Upper lobe of left lung (tissue), 6 donors: ENCODE measurements around the gene SCYGR7. TPM values are rescaled to one million over a fixed set of nuclear protein-coding genes. Genes with fewer than 3 reads are reported as not detected.

Source experiments
- ATAC-seq, 2 donors: fragments of 200-7000 bp; cut with Tn5 transposase; one replicate each; pipeline ENCODE4 v1.9.1; 2022; ENCODE audit warnings: mild to moderate bottlenecking in 2 of 2, moderate library complexity in 2 of 2; ENCODE audit not compliant: low FRiP score in 2 of 2
- DNase-seq, 2 donors: peaks; one replicate each; pipeline ENCODE4 v3.0.0-alpha.2; 2019 to 2020
- H3K27ac ChIP-seq, 4 donors: fragments of 200-600 bp; sonication (generic); one replicate each; pipeline ENCODE4 v1.5.1; 2016 to 2019
- H3K27me3 ChIP-seq, 4 donors: fragments of 200-600 bp; sonication (generic); one replicate each; pipeline ENCODE4 v1.5.1; 2017 to 2019
- H3K36me3 ChIP-seq, 4 donors: fragments of 200-600 bp; sonication (generic); one replicate each; pipeline ENCODE4 v1.5.1; 2016 to 2019
- H3K4me1 ChIP-seq, 4 donors: fragments of 200-600 bp; sonication (generic); one replicate each; pipeline ENCODE4 v1.5.1; 2018 to 2019
- H3K4me3 ChIP-seq, 4 donors: fragments of 200-600 bp; sonication (generic); one replicate each; pipeline ENCODE4 v1.5.1; 2017 to 2019; ENCODE audit warnings: mild to moderate bottlenecking in 2 of 4, moderate library complexity in 1 of 4
- H3K9me3 ChIP-seq, 4 donors: fragments of 200-600 bp; sonication (generic); one replicate each; pipeline ENCODE4 v1.5.1; 2018 to 2019
- EP300 ChIP-seq, 4 donors: sonication (generic); formaldehyde crosslinking; IDR thresholded peaks; one replicate each; pipeline ENCODE4 v1.5.1; 2017; ENCODE audit warnings: antibody characterized with exemption in 4 of 4, control low read depth in 2 of 4
- POLR2A ChIP-seq, 4 donors: fragments of 450-650 bp; IDR thresholded peaks; one replicate each; pipeline ENCODE4 v1.5.1; 2016 to 2017; ENCODE audit warnings: antibody characterized with exemption in 4 of 4, mild to moderate bottlenecking in 2 of 4
- POLR2AphosphoS5 ChIP-seq, 2 donors: sonication (generic); formaldehyde crosslinking; IDR thresholded peaks; one replicate each; pipeline ENCODE4 v1.5.1; 2017; ENCODE audit warnings: antibody characterized with exemption in 2 of 2
- WGBS, 2 donors: methylation state at CpG; one replicate each; pipeline ENCODE4 v1.1.5; 2017 to 2018; 5-methylcytosine and 5-hydroxymethylcytosine counted together
- total RNA-seq, 6 donors: library from RNA; depleted of rRNA in 4 of 6; stranded (reverse); fragments of >200 nt in 4 of 6; gene quantifications; one replicate each; pipeline versions ENCODE4 v1.1.0 to v1.2.1, GENCODE V29; 2016 to 2021
- TF ChIP-seq, protein P1 (sequence below), 6 experiments: fragments of 450-650 bp in 4 of 6; fragments of 200-600 bp in 2 of 6; sonication (generic) in 2 of 6; IDR thresholded peaks; one replicate each; pipeline ENCODE4 v1.5.1; 2016 to 2019; ENCODE audit warnings: antibody characterized with exemption in 6 of 6
- donor health status: DM: no; HTN: no; CAD: no; lungs with moderate emphysema.
- donor health status: DM: no; HTN: yes; CAD: no; lungs with severe emphysema.

SCYGR7 gene
- total RNA-seq, 6 donors from 2014 or later, result not detected

DNA sequence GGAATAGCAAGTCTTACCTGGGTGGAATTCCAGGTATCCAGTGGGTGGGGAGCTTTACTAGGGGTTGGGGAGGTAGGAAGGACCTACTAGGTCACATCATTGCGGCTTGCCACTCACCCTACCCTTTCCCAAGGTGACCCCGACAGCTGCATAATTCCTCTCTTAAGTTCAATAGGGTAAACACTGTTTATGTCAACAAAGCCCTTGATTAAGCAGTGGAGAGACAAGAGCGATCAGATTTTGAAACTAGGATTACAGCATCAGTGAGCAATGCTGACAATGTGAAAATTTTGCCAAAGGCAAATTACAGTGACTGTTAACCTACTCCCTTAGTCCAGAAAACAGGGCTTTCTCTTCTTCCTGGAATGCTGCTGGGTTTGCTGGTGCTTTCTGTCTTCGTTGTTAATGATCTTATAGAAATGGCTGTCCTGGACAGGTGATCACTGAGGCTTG is 24.8 kb upstream of the SCYGR7 start:
- Histone ChIP-seq H3K27me3 (no peaks in the 10 kb centered on the region), H3K36me3 (no peaks in the 10 kb centered on the region), H3K27ac (peak overlapping the region; percentile 42 to 60 (median 47)), H3K4me3 (no peak overlapping the region), H3K9me3 (no peaks in the 10 kb centered on the region), H3K4me1 (peaks cover 0 to 7% (median 2%) of the 10 kb centered on the region in 4 donors)
- 51 to 61% methylated on average over 3 to 4 of the region's 4 CpGs for WGBS, 2 donors
- no peak for TF ChIP-seq POLR2A (IDR thresholded peaks at IDR 0.05)
- no peak for TF ChIP-seq POLR2AphosphoS5 (IDR thresholded peaks at IDR 0.05)
- TF ChIP-seq, protein P1, sequence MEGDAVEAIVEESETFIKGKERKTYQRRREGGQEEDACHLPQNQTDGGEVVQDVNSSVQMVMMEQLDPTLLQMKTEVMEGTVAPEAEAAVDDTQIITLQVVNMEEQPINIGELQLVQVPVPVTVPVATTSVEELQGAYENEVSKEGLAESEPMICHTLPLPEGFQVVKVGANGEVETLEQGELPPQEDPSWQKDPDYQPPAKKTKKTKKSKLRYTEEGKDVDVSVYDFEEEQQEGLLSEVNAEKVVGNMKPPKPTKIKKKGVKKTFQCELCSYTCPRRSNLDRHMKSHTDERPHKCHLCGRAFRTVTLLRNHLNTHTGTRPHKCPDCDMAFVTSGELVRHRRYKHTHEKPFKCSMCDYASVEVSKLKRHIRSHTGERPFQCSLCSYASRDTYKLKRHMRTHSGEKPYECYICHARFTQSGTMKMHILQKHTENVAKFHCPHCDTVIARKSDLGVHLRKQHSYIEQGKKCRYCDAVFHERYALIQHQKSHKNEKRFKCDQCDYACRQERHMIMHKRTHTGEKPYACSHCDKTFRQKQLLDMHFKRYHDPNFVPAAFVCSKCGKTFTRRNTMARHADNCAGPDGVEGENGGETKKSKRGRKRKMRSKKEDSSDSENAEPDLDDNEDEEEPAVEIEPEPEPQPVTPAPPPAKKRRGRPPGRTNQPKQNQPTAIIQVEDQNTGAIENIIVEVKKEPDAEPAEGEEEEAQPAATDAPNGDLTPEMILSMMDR (IDR thresholded peaks at IDR 0.05), result no peak
- TF ChIP-seq EP300 (IDR thresholded peaks at IDR 0.05), result peak in 2 of 4 donors; percentile 5 to 54
- no peak for DNase-seq
- peak; percentile 79 to 82 for ATAC-seq

DNA sequence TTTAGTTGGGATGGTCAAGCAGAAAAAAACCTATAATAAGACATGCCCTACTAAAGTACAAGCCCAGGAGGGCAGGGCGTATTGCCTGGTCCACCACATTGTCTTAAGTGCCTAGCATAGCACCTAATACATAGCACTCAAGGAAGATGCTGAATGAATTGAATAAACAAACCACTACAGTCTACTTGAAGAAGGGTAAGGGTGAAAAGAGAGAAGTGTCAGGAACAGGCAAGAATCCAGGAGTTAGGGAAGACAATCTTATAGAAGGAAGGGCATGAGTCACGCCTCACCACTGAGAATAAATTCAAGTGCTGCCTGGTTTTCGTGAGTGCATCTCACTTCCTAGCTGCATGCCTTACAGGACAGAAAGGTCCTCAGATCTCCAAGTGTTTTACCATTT is 24.2 kb upstream of the SCYGR7 start:
- 42 to 60% methylated on average over 3 of the region's 3 CpGs for WGBS, 2 donors
- H3K4me3 ChIP-seq, result no peak overlapping the region
- H3K9me3 ChIP-seq, result no peaks in the 10 kb centered on the region
- TF ChIP-seq EP300 (IDR thresholded peaks at IDR 0.05), result no peak
- no peak for TF ChIP-seq POLR2AphosphoS5 (IDR thresholded peaks at IDR 0.05)
- TF ChIP-seq POLR2A (IDR thresholded peaks at IDR 0.05), result no peak
- TF ChIP-seq, protein P1 (IDR thresholded peaks at IDR 0.05), result no peak
- H3K4me1 ChIP-seq, result peaks cover 0 to 7% (median 2%) of the 10 kb centered on the region in 4 donors
- peak overlapping the region; percentile 42 to 60 (median 47) for H3K27ac ChIP-seq
- H3K27me3 ChIP-seq, result no peaks in the 10 kb centered on the region
- DNase-seq (no peak), ATAC-seq (peak; percentile 39 to 44)
- H3K36me3 ChIP-seq, result no peaks in the 10 kb centered on the region

DNA sequence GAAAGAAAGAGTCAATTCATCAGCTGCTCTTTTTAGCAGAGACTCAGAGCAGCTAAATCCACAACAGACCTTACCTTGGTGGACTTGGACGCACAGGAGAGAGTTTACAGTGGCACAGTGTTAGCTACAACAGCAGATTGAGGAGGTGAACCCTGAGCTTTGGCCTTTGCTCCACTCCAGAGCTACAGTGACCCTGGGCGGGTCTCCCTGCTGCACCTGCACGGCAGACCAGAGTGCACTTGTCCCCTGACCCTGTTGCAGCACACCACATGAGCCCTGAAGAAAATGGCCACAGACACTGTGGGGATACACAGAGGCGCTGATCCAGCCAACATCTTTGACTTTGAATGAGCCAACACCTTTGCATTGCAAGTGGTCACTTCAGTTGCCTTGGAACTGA is 21.3 kb upstream of the SCYGR7 start:
- H3K4me3 ChIP-seq, result no peak overlapping the region
- no peak overlapping the region for H3K27ac ChIP-seq
- TF ChIP-seq EP300 (IDR thresholded peaks at IDR 0.05), result no peak
- TF ChIP-seq POLR2A (IDR thresholded peaks at IDR 0.05), result no peak
- TF ChIP-seq POLR2AphosphoS5 (IDR thresholded peaks at IDR 0.05), result no peak
- TF ChIP-seq, protein P1 (IDR thresholded peaks at IDR 0.05), result no peak
- DNase-seq (peak in 1 of 2 donors; percentile 19), ATAC-seq (no peak)
- 87 to 94% methylated on average over 4 of the region's 4 CpGs for WGBS, 2 donors
- peaks cover 0 to 7% (median 2%) of the 10 kb centered on the region in 4 donors for H3K4me1 ChIP-seq
- H3K36me3 ChIP-seq, result no peaks in the 10 kb centered on the region
- no peaks in the 10 kb centered on the region for H3K9me3 ChIP-seq
- no peaks in the 10 kb centered on the region for H3K27me3 ChIP-seq

DNA sequence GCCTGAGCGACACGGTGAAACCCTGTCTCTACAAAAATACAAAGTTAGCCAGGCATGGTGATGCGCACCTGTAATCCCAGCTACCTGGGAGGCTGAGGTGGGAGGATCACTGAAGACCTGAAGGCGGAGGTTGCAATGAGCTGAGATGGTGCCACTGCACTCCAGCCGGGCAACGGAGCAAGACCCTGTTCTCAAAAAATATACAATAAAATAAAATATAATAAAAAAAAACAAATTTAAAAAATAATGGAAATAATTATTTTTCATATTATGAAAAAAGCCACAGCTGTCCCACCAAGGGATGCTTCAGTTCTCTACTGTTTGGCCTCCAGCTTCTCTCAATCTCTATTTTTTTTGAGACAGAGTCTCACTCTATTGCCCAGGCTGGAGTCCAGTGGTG is 20.7 kb upstream of the SCYGR7 start:
- TF ChIP-seq POLR2A (IDR thresholded peaks at IDR 0.05) (no peak), EP300 (IDR thresholded peaks at IDR 0.05) (no peak), POLR2AphosphoS5 (IDR thresholded peaks at IDR 0.05) (no peak)
- TF ChIP-seq, protein P1 (IDR thresholded peaks at IDR 0.05), result no peak
- no peaks in the 10 kb centered on the region for H3K9me3 ChIP-seq
- peaks cover 0 to 7% (median 2%) of the 10 kb centered on the region in 4 donors for H3K4me1 ChIP-seq
- no peak overlapping the region for H3K4me3 ChIP-seq
- H3K27ac ChIP-seq, result no peak overlapping the region
- ATAC-seq, result no peak
- 81 to 93% methylated on average over 6 of the region's 6 CpGs for WGBS, 2 donors
- no peaks in the 10 kb centered on the region for H3K27me3 ChIP-seq
- DNase-seq, result no peak
- H3K36me3 ChIP-seq, result no peaks in the 10 kb centered on the region

DNA sequence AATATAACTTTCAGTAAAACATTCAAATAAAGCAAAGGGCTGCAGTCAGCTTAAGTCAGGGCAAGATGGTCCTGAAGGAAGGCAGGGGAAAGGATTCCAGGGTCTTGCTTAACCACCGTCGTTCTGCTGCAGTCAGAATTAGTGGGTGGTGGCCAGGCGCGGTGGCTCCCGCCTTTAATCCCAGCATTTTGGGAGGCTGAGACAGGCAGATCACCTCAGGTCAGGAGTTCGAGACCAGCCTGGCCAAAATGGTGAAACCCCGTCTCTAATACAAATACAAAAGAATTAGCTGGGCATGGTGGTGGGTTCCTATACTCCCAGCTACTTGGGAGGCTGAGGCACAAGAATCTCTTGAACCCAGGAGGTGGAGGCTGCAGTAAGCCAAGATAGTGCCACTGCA is 17.1 kb upstream of the SCYGR7 start:
- no peak for TF ChIP-seq EP300 (IDR thresholded peaks at IDR 0.05)
- TF ChIP-seq, protein P1 (IDR thresholded peaks at IDR 0.05), result no peak
- TF ChIP-seq POLR2AphosphoS5 (IDR thresholded peaks at IDR 0.05), result no peak
- TF ChIP-seq POLR2A (IDR thresholded peaks at IDR 0.05), result no peak
- WGBS, 2 donors, result 90 to 92% methylated on average over 7 of the region's 7 CpGs
- ATAC-seq, result no peak

More for the DNA sequence above, 17.1 kb upstream of the SCYGR7 start:
- Histone ChIP-seq H3K4me1 (no peaks in the 10 kb centered on the region), H3K36me3 (no peaks in the 10 kb centered on the region), H3K27ac (no peak overlapping the region), H3K27me3 (no peaks in the 10 kb centered on the region), H3K4me3 (no peak overlapping the region), H3K9me3 (no peaks in the 10 kb centered on the region)
- DNase-seq, result no peak
